Osteoblast (primary cell): ENCODE results near the gene PNPO. TPM values are rescaled to one million over a fixed set of nuclear protein-coding genes. Genes with fewer than 3 reads are reported as not detected.

Experiments used
- DNase-seq: peaks from one replicate; pipeline ENCODE4 v3.0.0; 2011; ENCODE audit warnings: low spot score, mixed read lengths; ENCODE audit not compliant: insufficient read length; ENCODE audit errors: missing footprints
- H2AFZ ChIP-seq: 2 replicates; pipeline ENCODE4 v1.6.0; 2011; ENCODE audit warnings: mild to moderate bottlenecking, low read length
- H3K27ac ChIP-seq: 2 replicates; pipeline ENCODE4 v1.5.1; 2011; ENCODE audit warnings: mild to moderate bottlenecking, low read depth, low read length, moderate library complexity
- H3K27me3 ChIP-seq: 2 replicates; pipeline ENCODE4 v1.6.0; 2012; ENCODE audit warnings: mild to moderate bottlenecking, control low read depth, inconsistent platforms, low read length, moderate library complexity; ENCODE audit not compliant: insufficient read depth
- H3K36me3 ChIP-seq: 2 replicates; pipeline ENCODE4 v1.5.1; 2011; ENCODE audit warnings: mild to moderate bottlenecking, low read length, control low read depth, moderate library complexity; ENCODE audit not compliant: insufficient read depth
- H3K4me1 ChIP-seq: 2 replicates; pipeline ENCODE4 v1.5.1; 2011; ENCODE audit warnings: mild to moderate bottlenecking, low read length, control low read depth, moderate library complexity; ENCODE audit not compliant: insufficient read depth
- H3K4me2 ChIP-seq: 2 replicates; pipeline ENCODE4 v1.6.0; 2011; ENCODE audit warnings: mild to moderate bottlenecking, low read length; ENCODE audit not compliant: insufficient read depth
- H3K4me3 ChIP-seq: fragments of 200-600 bp; sonication (generic); 3 replicates; pipeline ENCODE4 v1.5.1; 2012; ENCODE audit warnings: mild to moderate bottlenecking, low read length, inconsistent platforms; ENCODE audit not compliant: insufficient read depth
- H3K79me2 ChIP-seq: 2 replicates; pipeline ENCODE4 v1.6.0; 2012; ENCODE audit warnings: mild to moderate bottlenecking, low read length, control low read depth, inconsistent platforms; ENCODE audit not compliant: insufficient read depth
- H3K9me3 ChIP-seq: 2 replicates; pipeline ENCODE4 v1.5.1; 2011; ENCODE audit warnings: low read depth, low read length, control low read depth
- H4K20me1 ChIP-seq: 2 replicates; pipeline ENCODE4 v1.6.0; 2012; ENCODE audit warnings: mild to moderate bottlenecking, low read length, control low read depth; ENCODE audit not compliant: insufficient read depth
- CTCF ChIP-seq: IDR thresholded peaks from 2 replicates; pipeline ENCODE4 v1.5.1; 2011; ENCODE audit warnings: mild to moderate bottlenecking, low read depth, low read length, moderate library complexity; ENCODE audit errors: extremely low read depth
- total RNA-seq: library from RNA; depleted of rRNA; stranded (reverse); fragments of >200 nt; gene quantifications from 2 replicates; pipeline ENCODE4 v1.2.3, GENCODE V29; 2012

The PNPO gene
- total RNA-seq, 1 donor: 31.5 TPM

- TF ChIP-seq CTCF: no peak
- Histone ChIP-seq H3K27ac (no peak overlapping the region), H2AFZ (no peak overlapping the region), H3K27me3 (no peaks in the 10 kb centered on the region), H3K9me3 (no peaks in the 10 kb centered on the region), H3K4me2 (no peak overlapping the region), H3K79me2 (peaks cover 56% of the 10 kb centered on the region), H3K4me3 (no peak overlapping the region), H3K4me1 (peaks cover 39% of the 10 kb centered on the region), H3K36me3 (no peaks in the 10 kb centered on the region), H4K20me1 (no peaks in the 10 kb centered on the region)
- no peak for DNase-seq
These were observed 43.1 kb upstream of the PNPO start for GRCh38 chr17:47898241-47898640.

DNA sequence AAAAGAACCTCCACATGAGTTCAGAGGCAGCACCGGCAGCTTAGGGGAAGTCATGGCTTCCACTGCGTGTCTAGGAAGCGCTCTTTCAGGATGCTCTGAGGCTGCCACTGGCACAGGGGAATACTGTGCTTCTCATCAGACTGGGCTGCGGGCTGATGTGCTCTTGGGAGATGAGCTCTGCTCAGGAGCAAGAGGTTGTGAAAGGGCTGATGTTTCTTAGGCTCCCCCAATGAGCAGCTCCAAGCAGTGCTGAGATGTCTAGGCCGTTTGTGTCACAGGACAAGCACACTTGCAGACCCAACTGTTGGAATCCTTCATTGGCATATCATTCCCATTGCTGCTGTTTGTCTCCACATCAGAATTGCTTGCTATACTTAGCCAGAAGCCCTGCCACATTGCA lies 41.7 kb upstream of the PNPO start:
- Histone ChIP-seq H3K4me2 (peak overlapping the region; percentile 50), H3K27ac (peak overlapping the region; percentile 71), H3K79me2 (peaks cover 56% of the 10 kb centered on the region), H3K9me3 (no peaks in the 10 kb centered on the region), H4K20me1 (no peaks in the 10 kb centered on the region), H2AFZ (no peak overlapping the region), H3K4me3 (no peak overlapping the region), H3K36me3 (no peaks in the 10 kb centered on the region), H3K27me3 (no peaks in the 10 kb centered on the region), H3K4me1 (peaks cover 38% of the 10 kb centered on the region)
- DNase-seq: no peak
- no peak for TF ChIP-seq CTCF

GRCh38 chr17:47901423-47901822 lies 39.9 kb upstream of the PNPO start:
- no peak for TF ChIP-seq CTCF
- Histone ChIP-seq H2AFZ (no peak overlapping the region), H3K27me3 (no peaks in the 10 kb centered on the region), H3K4me3 (no peak overlapping the region), H3K27ac (no peak overlapping the region), H3K4me1 (peaks cover 51% of the 10 kb centered on the region), H3K4me2 (no peak overlapping the region), H3K79me2 (peaks cover 58% of the 10 kb centered on the region), H3K36me3 (no peaks in the 10 kb centered on the region), H4K20me1 (no peaks in the 10 kb centered on the region), H3K9me3 (no peaks in the 10 kb centered on the region)
- DNase-seq: no peak

DNA sequence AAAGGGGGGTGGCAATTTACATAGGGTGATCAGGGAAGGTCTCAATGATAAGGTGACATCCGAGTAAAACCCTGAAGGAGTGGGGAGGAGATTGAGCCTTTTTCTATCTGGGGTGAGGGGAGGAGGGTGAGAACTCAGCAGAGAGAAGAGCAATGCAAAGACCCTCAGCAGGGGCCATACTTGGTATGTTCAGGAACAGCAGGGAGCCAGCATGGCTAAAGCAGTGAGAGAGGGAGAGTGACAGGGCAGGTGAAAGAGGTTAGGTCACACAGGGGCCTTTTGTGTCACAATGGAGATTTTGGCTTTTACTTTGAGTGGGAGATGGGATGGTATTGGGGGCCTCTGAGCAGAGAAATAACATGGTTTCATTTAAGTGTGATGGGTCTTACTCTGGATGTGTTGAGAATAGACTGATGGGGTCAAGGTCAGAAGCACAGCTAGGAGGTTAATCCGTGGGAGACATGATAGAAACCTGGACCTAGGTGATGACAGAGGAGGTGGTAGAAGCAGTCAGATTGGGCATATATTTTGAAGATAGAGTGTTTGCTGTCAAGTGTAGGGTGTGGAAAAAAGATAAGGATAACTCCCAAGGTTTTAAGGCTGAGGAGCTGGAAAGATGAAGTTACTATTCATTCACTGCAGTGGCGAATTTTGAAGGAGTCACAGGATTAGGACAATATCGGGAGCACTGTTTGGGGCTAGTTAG lies 39.2 kb upstream of the PNPO start:
- Histone ChIP-seq H3K4me3 (no peak overlapping the region), H3K27ac (no peak overlapping the region), H3K4me2 (no peak overlapping the region), H4K20me1 (no peaks in the 10 kb centered on the region), H3K4me1 (peaks cover 48% of the 10 kb centered on the region), H3K79me2 (peaks cover 58% of the 10 kb centered on the region), H3K27me3 (no peaks in the 10 kb centered on the region), H3K36me3 (no peaks in the 10 kb centered on the region), H2AFZ (no peak overlapping the region), H3K9me3 (no peaks in the 10 kb centered on the region)
- TF ChIP-seq CTCF: no peak
- no peak for DNase-seq
